Transverse colon (tissue), 4 donors: ENCODE measurements around the gene CPSF4L. TPM values are rescaled to one million over a fixed set of nuclear protein-coding genes. Genes with fewer than 3 reads are reported as not detected.

Experiments
- DNase-seq: peaks from one replicate; pipeline ENCODE4 v3.0.0-alpha.2; 2019
- H3K27ac ChIP-seq, 4 donors: fragments of 200-600 bp; sonication (generic); 2 replicates each; pipeline ENCODE4 v1.5.1; 2016 to 2018; ENCODE audit warnings: inconsistent platforms in 4 of 4
- H3K27me3 ChIP-seq: fragments of 200-600 bp; sonication (generic); 2 replicates; pipeline ENCODE4 v1.5.1; 2017; ENCODE audit warnings: inconsistent platforms
- H3K36me3 ChIP-seq, 4 donors: fragments of 200-600 bp; sonication (generic); 2 replicates each; pipeline ENCODE4 v1.5.1; 2017 to 2019; ENCODE audit warnings: inconsistent platforms in 4 of 4
- H3K4me1 ChIP-seq, 4 donors: fragments of 200-600 bp; sonication (generic); 2 replicates each; pipeline ENCODE4 v1.5.1; 2017 to 2020; ENCODE audit warnings: inconsistent platforms in 4 of 4
- H3K4me3 ChIP-seq, 4 donors: fragments of 200-600 bp; sonication (generic); 1 replicate in 1 of 4; 2 replicates in 3 of 4; pipeline versions ENCODE4 v1.5.1 to v1.6.1; 2017 to 2019; ENCODE audit warnings: inconsistent platforms in 4 of 4
- H3K9me3 ChIP-seq, 2 donors: fragments of 200-600 bp; sonication (generic); 2 replicates each; pipeline ENCODE4 v1.5.1; 2017 to 2019; ENCODE audit warnings: inconsistent platforms in 2 of 2
- CTCF ChIP-seq, 5 experiments: fragments of 200-600 bp in 3 of 5; fragments of 450-650 bp in 2 of 5; sonication (generic) in 3 of 5; IDR thresholded peaks; 1 replicate in 2 of 5; 2 replicates in 3 of 5; pipeline ENCODE4 v1.5.1; 2016 to 2017; ENCODE audit warnings: antibody characterized with exemption in 5 of 5, inconsistent platforms in 3 of 5, mild to moderate bottlenecking in 2 of 5, moderate library complexity in 1 of 5
- EP300 ChIP-seq: sonication (generic); formaldehyde crosslinking; IDR thresholded peaks from one replicate; pipeline ENCODE4 v1.6.1; 2017; ENCODE audit warnings: antibody characterized with exemption, low read depth
- POLR2A ChIP-seq: fragments of 450-650 bp; IDR thresholded peaks from one replicate; pipeline ENCODE4 v1.6.1; 2016; ENCODE audit warnings: antibody characterized with exemption, mild to moderate bottlenecking, moderate library complexity
- POLR2AphosphoS5 ChIP-seq, 3 donors: sonication (generic); formaldehyde crosslinking; IDR thresholded peaks; one replicate each; pipeline ENCODE4 v1.6.1; 2016; ENCODE audit warnings: antibody characterized with exemption in 3 of 3
- WGBS, 2 donors: methylation state at CpG; one replicate each; pipeline ENCODE4 v1.1.5; 2018; ENCODE audit warnings: low coverage in 1 of 2; 5-methylcytosine and 5-hydroxymethylcytosine counted together
- in situ Hi-C, 4 donors: fragments of 200-750 bp; cut with MboI; loops; one replicate each; pipeline versions ENCODE4 v1.15.0 to v1.15.1; 2017; ENCODE audit warnings: low sequenced_read_pairs in 3 of 4, low pct_ligation_motif_present in 1 of 4, low pct_unique_long_range_greater_than_20kb in 1 of 4
- intact Hi-C: fragments of 100-400 bp; cut with DNase I; formaldehyde crosslinking; loops from one replicate; pipeline ENCODE4 v1.15.1; 2023; ENCODE audit warnings: low total_unique reads
- total RNA-seq, 4 donors: library from RNA; depleted of rRNA; stranded (reverse); fragments of >200 nt; gene quantifications; one replicate each; pipeline ENCODE4 v1.1.0, GENCODE V29; 2016

Gene CPSF4L
- total RNA-seq, 4 donors from 2014 or later: not detected

- H3K4me3 ChIP-seq: no peak overlapping the region
- no peaks in the 10 kb centered on the region for H3K27me3 ChIP-seq
- in situ Hi-C loops (no loop called here), intact Hi-C loops (no loop called here)
- peaks cover 0 to 16% (median 7%) of the 10 kb centered on the region in 4 donors for H3K36me3 ChIP-seq
- no peak for TF ChIP-seq POLR2AphosphoS5 (IDR thresholded peaks at IDR 0.05)
- TF ChIP-seq CTCF (IDR thresholded peaks at IDR 0.05): no peak
- TF ChIP-seq EP300: no peak
- no peak for TF ChIP-seq POLR2A
- no peak for DNase-seq
- no peaks in the 10 kb centered on the region for H3K9me3 ChIP-seq
- WGBS, 2 donors: 85 to 100% methylated on average over 2 to 9 of the region's 9 CpGs
- peaks cover 44 to 69% (median 48%) of the 10 kb centered on the region in 4 donors for H3K4me1 ChIP-seq
- H3K27ac ChIP-seq: peak overlapping the region in 1 of 4 donors; percentile 8
Measured at GRCh38 chr17:73282629-73283028, 20.9 kb upstream of the CPSF4L start.

GRCh38 chr17:73281928-73282327, 20.2 kb upstream of the CPSF4L start:
- 68 to 72% methylated on average over 3 to 7 of the region's 7 CpGs for WGBS, 2 donors
- Histone ChIP-seq H3K4me3 (no peak overlapping the region), H3K27me3 (no peaks in the 10 kb centered on the region), H3K9me3 (no peaks in the 10 kb centered on the region), H3K4me1 (peaks cover 37 to 64% (median 47%) of the 10 kb centered on the region in 4 donors), H3K27ac (peak overlapping the region in 1 of 4 donors; percentile 13), H3K36me3 (peaks cover 0 to 16% (median 7%) of the 10 kb centered on the region in 4 donors)
- no peak for DNase-seq
- in situ Hi-C loops: no loop called here
- no peak for TF ChIP-seq POLR2A
- no peak for TF ChIP-seq EP300
- no peak for TF ChIP-seq POLR2AphosphoS5 (IDR thresholded peaks at IDR 0.05)
- no peak for TF ChIP-seq CTCF (IDR thresholded peaks at IDR 0.05)
- intact Hi-C loops: no loop called here

- Histone ChIP-seq H3K4me3 (no peak overlapping the region), H3K27me3 (no peaks in the 10 kb centered on the region), H3K9me3 (no peaks in the 10 kb centered on the region), H3K36me3 (peaks cover 0 to 7% (median 2%) of the 10 kb centered on the region in 4 donors), H3K27ac (peak overlapping the region in 1 of 4 donors; percentile 81), H3K4me1 (peaks cover 34 to 51% (median 36%) of the 10 kb centered on the region in 4 donors)
- no peak for DNase-seq
- no peak for TF ChIP-seq CTCF (IDR thresholded peaks at IDR 0.05)
- no peak for TF ChIP-seq EP300
- no peak for TF ChIP-seq POLR2A
- TF ChIP-seq POLR2AphosphoS5 (IDR thresholded peaks at IDR 0.05): no peak
- intact Hi-C loops: no loop called here
- in situ Hi-C loops: no loop called here
- 90 to 95% methylated on average over 2 to 12 of the region's 12 CpGs for WGBS, 2 donors
Measured at GRCh38 chr17:73280191-73280590, 18.5 kb upstream of the CPSF4L start.

GRCh38 chr17:73279704-73280103, 18.0 kb upstream of the CPSF4L start:
- no peaks in the 10 kb centered on the region for H3K9me3 ChIP-seq
- H3K27ac ChIP-seq: peak overlapping the region in 3 of 4 donors; percentile 57 to 81 (median 75)
- peaks cover 29 to 46% (median 34%) of the 10 kb centered on the region in 4 donors for H3K4me1 ChIP-seq
- intact Hi-C loops: no loop called here
- no peaks in the 10 kb centered on the region for H3K27me3 ChIP-seq
- 71 to 75% methylated on average over 1 to 7 of the region's 7 CpGs for WGBS, 2 donors
- TF ChIP-seq CTCF (IDR thresholded peaks at IDR 0.05) (no peak), EP300 (no peak), POLR2A (no peak), POLR2AphosphoS5 (IDR thresholded peaks at IDR 0.05) (no peak)
- DNase-seq: no peak
- peaks cover 0 to 4% (median under 1%) of the 10 kb centered on the region in 4 donors for H3K36me3 ChIP-seq
- in situ Hi-C loops: no loop called here
- no peak overlapping the region for H3K4me3 ChIP-seq
